ENCODE data around the gene SUFU.

The SUFU gene

GRCh38 chr10:102675666-102676533 is 172.1 kb downstream of the SUFU start:
- DNase-seq: no peak

- DNase-seq: no peak
Measured at GRCh38 chr10:102676534-102677315, 173.0 kb downstream of the SUFU start.

GRCh38 chr10:102677331-102678067 is 173.7 kb downstream of the SUFU start:
- no peak for DNase-seq

GRCh38 chr10:102678068-102678400 is 174.3 kb downstream of the SUFU start:
- no peak for DNase-seq

GRCh38 chr10:102678842-102679289 is 175.1 kb downstream of the SUFU start:
- no peak for DNase-seq

- DNase-seq: no peak
Measured at GRCh38 chr10:102679596-102679995, 175.8 kb downstream of the SUFU start.

GRCh38 chr10:102681696-102682095 is 177.9 kb downstream of the SUFU start:
- no peak for DNase-seq

GRCh38 chr10:102682416-102682815 is 178.6 kb downstream of the SUFU start:
- DNase-seq: no peak

GRCh38 chr10:102682981-102683380 is 179.2 kb downstream of the SUFU start:
- no peak for DNase-seq
